OCI-LY1 (cell line): ENCODE results near the gene POLK.

ENCODE experiments used
- EZH2 ChIP-seq: fragments of 200-600 bp; sonication (generic), shearing (Covaris generic); IDR thresholded peaks from 2 replicates; pipeline ENCODE4 v1.8.0; 2017; ENCODE audit warnings: borderline replicate concordance, mixed run types, mild to moderate bottlenecking, antibody characterized with exemption, low read length, moderate library complexity, mixed read lengths
- TF ChIP-seq, protein P1 (sequence below): fragments of 200-600 bp; sonication (generic), shearing (Covaris generic); IDR thresholded peaks from 2 replicates; pipeline ENCODE4 v1.5.1; 2017; ENCODE audit warnings: mild to moderate bottlenecking, antibody characterized with exemption, low read length, moderate library complexity, mixed read lengths

DNA sequence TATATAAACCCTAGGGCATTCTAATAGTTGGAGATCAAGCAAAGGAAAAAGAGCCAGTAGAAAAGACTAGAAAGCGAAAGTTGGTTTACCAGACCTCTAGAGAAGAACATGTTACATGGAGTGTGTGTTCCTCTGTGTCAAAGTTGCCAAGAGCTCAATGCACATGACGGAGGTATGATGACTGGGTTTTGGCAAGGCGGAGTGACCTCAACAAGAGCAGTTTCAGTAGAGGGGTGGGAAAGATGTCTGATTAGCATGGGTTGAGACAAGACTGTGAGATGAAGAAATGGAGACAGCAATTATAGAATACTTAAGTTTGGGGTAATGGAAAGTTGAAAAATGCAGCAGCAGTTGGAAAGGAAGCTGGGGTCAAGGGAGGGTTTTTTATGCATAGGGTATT is 101.2 kb downstream of the POLK start:
- TF ChIP-seq, protein P1, sequence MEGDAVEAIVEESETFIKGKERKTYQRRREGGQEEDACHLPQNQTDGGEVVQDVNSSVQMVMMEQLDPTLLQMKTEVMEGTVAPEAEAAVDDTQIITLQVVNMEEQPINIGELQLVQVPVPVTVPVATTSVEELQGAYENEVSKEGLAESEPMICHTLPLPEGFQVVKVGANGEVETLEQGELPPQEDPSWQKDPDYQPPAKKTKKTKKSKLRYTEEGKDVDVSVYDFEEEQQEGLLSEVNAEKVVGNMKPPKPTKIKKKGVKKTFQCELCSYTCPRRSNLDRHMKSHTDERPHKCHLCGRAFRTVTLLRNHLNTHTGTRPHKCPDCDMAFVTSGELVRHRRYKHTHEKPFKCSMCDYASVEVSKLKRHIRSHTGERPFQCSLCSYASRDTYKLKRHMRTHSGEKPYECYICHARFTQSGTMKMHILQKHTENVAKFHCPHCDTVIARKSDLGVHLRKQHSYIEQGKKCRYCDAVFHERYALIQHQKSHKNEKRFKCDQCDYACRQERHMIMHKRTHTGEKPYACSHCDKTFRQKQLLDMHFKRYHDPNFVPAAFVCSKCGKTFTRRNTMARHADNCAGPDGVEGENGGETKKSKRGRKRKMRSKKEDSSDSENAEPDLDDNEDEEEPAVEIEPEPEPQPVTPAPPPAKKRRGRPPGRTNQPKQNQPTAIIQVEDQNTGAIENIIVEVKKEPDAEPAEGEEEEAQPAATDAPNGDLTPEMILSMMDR = no peak
- TF ChIP-seq EZH2 = no peak
